ENCODE measurements around the gene FNDC3B. TPM values are rescaled to one million over a fixed set of nuclear protein-coding genes. Genes with fewer than 3 reads are reported as not detected.

FNDC3B gene
- total and polyA plus RNA-seq, 2 of the 8 experiments (the other 6 are each of a cell fraction or from before 2014, with no cell fraction given), result 14.1 to 44.4 TPM

DNA sequence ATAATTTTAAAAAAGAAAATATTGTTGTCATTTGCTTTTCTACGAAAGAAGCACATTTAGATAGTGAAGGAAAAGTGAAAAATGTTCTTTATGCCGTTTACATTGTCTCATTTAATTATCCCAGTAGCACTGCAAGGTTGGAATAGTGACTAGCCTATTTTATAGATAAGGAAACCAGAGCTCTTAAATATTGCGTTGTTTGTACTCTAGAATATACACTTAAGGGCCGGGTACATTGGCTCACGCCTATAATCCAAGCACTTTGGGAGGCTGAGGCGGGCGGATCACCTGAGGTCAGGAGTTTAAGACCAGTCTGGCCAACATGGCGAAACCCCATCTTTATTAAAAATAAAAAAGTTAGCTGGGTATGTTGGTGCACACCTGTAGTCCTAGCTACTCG lies 127.5 kb downstream of the FNDC3B start:
- Histone ChIP-seq H3K56ac (replicated peaks; ENCODE audit: insufficient read length, low read depth, low read length) (no peak overlapping the region), H2BK12ac (ENCODE audit: low read depth, low read length) (no peak overlapping the region), H4K8ac (ENCODE audit: extremely low read depth, insufficient read depth, low read length) (no peak overlapping the region), H3K79me1 (ENCODE audit: low read depth, low read length) (no peaks in the 10 kb centered on the region; the same call in 1 of the 2 replicates), H4K20me1 (replicated peaks in 1 of 2; ENCODE audit: control insufficient read depth in 1 of 2, insufficient read depth in 2 of 2, low read length in 2 of 2) (no peaks in the 10 kb centered on the region), H3K79me2 (ENCODE audit: control insufficient read depth in 1 of 2, insufficient read depth in 2 of 2, low read length in 2 of 2) (peaks cover 0 to 74% of the 10 kb centered on the region in 2 experiments; a peak in 2 of 4 replicates), H2BK15ac (ENCODE audit: low read length) (no peak overlapping the region), H3K27me3 (replicated peaks in 1 of 4; ENCODE audit: control insufficient read depth in 3 of 4, extremely low read depth in 1 of 4, insufficient read depth in 3 of 4, low read length in 3 of 4) (no peaks in the 10 kb centered on the region), H3K23ac (ENCODE audit: insufficient read length) (no peak overlapping the region), H3K4me2 (ENCODE audit: insufficient read depth in 1 of 2, low read depth in 2 of 2, low read length in 2 of 2) (no peak overlapping the region), H3K27ac (ENCODE audit: low read depth, low read length) (no peak overlapping the region), H3K9me3 (ENCODE audit: insufficient read depth in 2 of 2, low read depth in 1 of 2, low read length in 1 of 2) (no peaks in the 10 kb centered on the region), H3K9ac (replicated peaks in 1 of 4; ENCODE audit: extremely low read depth in 1 of 4, low read depth in 3 of 4, low read length in 3 of 4) (no peak overlapping the region), H2BK5ac (ENCODE audit: low read depth, low read length) (no peak overlapping the region), H2AFZ (ENCODE audit: low read length) (no peak overlapping the region), H3K18ac (ENCODE audit: extremely low read depth, low read length) (no peak overlapping the region), H4K5ac (ENCODE audit: insufficient read length, low read depth, low read length) (no peak overlapping the region), H3K4ac (replicated peaks; ENCODE audit: insufficient read length, low read depth, low read length) (no peak overlapping the region), H2BK120ac (replicated peaks; ENCODE audit: low read depth, low read length) (no peak overlapping the region), H3K14ac (ENCODE audit: insufficient read length) (no peak overlapping the region), H2BK20ac (ENCODE audit: low read length) (no peak overlapping the region), H3K23me2 (ENCODE audit: low read depth, low read length) (no peaks in the 10 kb centered on the region), H3K4me1 (replicated peaks in 1 of 4; ENCODE audit: control insufficient read depth in 3 of 4, insufficient read depth in 4 of 4, low read length in 3 of 4) (peaks cover 6 to 19% (median 17%) of the 10 kb centered on the region in 4 experiments; a peak in 5 of 7 replicates), H4K91ac (replicated peaks; ENCODE audit: insufficient read length, low read length) (no peak overlapping the region), H3K4me3 (ENCODE audit: extremely low read depth in 1 of 4, insufficient read depth in 2 of 4, low read depth in 3 of 4, low read length in 4 of 4) (no peak overlapping the region), H3K36me3 (ENCODE audit: control insufficient read depth in 2 of 4, insufficient read depth in 4 of 4, low read length in 3 of 4) (no peaks in the 10 kb centered on the region), H2AK5ac (ENCODE audit: low read depth, low read length) (no peak overlapping the region)
- ChIA-PET CTCF (ENCODE audit: partially characterized antibody) (interaction anchor here (1.0 to 1.9 kb wide), 8 partner anchors 9 to 166 kb away, joined by 3 to 8 read pairs (median 4); no protein-coding TSS in a partner anchor), POLR2A (ENCODE audit: partially characterized antibody) (no interaction called here)
- no peak for FAIRE-seq
- WGBS, 2 experiments (ENCODE audit: extremely low coverage in 1 of 2, insufficient coverage in 1 of 2, insufficient read length in 1 of 2, insufficient replicate concordance in 2 of 2, low coverage in 1 of 2, low lambda C conversion rate in 2 of 2, missing lambda C conversion rate in 1 of 2), result 92% methylated on average over 9 of the region's 9 CpGs; no CpG with 5 or more reads in 1 of the 2 experiments
- DNase-seq (ENCODE audit: low read depth in 1 of 2, low spot score in 2 of 2), result no peak
- TF ChIP-seq PHF8 (conservative IDR thresholded peaks at IDR 0.05; ENCODE audit: low read depth, low read length) (no peak), TAF1 (IDR thresholded peaks at IDR 0.05; ENCODE audit: low read depth, low read length) (no peak), RNF2 (IDR thresholded peaks at IDR 0.05; ENCODE audit: borderline replicate concordance, low read depth, low read length, missing control alignments, poor library complexity, severe bottlenecking) (no peak), SRF (IDR thresholded peaks at IDR 0.05; ENCODE audit: low read depth, low read length) (no peak), EP300 (IDR thresholded peaks at IDR 0.05; ENCODE audit: borderline replicate concordance in 1 of 2, low read depth in 2 of 2, low read length in 2 of 2) (no peak), SUZ12 (IDR thresholded peaks at IDR 0.05; ENCODE audit: low read length) (no peak), SAP30 (IDR thresholded peaks at IDR 0.05; ENCODE audit: insufficient read depth, insufficient replicate concordance, low read length) (no peak), EZH2 (IDR thresholded peaks at IDR 0.05; ENCODE audit: low read depth, low read length, severe bottlenecking) (no peak), TAF7 (optimal IDR thresholded peaks at IDR 0.05; ENCODE audit: borderline replicate concordance, low read depth, low read length) (no peak)
- TF ChIP-seq, protein P1, sequence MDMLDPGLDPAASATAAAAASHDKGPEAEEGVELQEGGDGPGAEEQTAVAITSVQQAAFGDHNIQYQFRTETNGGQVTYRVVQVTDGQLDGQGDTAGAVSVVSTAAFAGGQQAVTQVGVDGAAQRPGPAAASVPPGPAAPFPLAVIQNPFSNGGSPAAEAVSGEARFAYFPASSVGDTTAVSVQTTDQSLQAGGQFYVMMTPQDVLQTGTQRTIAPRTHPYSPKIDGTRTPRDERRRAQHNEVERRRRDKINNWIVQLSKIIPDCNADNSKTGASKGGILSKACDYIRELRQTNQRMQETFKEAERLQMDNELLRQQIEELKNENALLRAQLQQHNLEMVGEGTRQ (IDR thresholded peaks at IDR 0.05; ENCODE audit: low read length), result no peak
- TF ChIP-seq, protein P2, sequence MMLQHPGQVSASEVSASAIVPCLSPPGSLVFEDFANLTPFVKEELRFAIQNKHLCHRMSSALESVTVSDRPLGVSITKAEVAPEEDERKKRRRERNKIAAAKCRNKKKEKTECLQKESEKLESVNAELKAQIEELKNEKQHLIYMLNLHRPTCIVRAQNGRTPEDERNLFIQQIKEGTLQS (IDR thresholded peaks at IDR 0.05; ENCODE audit: insufficient read depth, low read depth, low read length), result no peak
